OCI-LY1 (cell line): ENCODE results near the gene MYOF.

Source experiments
- H2AFZ ChIP-seq: fragments of 200-600 bp; sonication (generic), shearing (Covaris generic); 2 replicates; pipeline ENCODE4 v1.6.0; 2014; ENCODE audit warnings: antibody characterized with exemption, mild to moderate bottlenecking, low read length
- H3F3A ChIP-seq: fragments of 200-600 bp; sonication (generic), shearing (Covaris generic); 2 replicates; pipeline ENCODE4 v1.6.0; 2014; ENCODE audit warnings: mild to moderate bottlenecking, antibody characterized with exemption, low read length, moderate library complexity; ENCODE audit not compliant: insufficient read depth
- H3K27ac ChIP-seq: fragments of 200-600 bp; sonication (generic); 2 replicates; pipeline ENCODE4 v1.5.1; 2014; ENCODE audit warnings: low read length, mixed run types, mild to moderate bottlenecking, low read depth; ENCODE audit not compliant: poor library complexity, severe bottlenecking
- H3K27me3 ChIP-seq: fragments of 200-600 bp; sonication (generic); 2 replicates; pipeline ENCODE4 v1.6.0; 2014; ENCODE audit warnings: antibody characterized with exemption, mild to moderate bottlenecking, low read length, moderate library complexity; ENCODE audit not compliant: insufficient read depth
- H3K36me3 ChIP-seq: fragments of 200-600 bp; sonication (generic); 2 replicates; pipeline ENCODE4 v1.6.1; 2014; ENCODE audit warnings: mild to moderate bottlenecking, antibody characterized with exemption, low read length, moderate library complexity, mixed read lengths; ENCODE audit not compliant: insufficient read depth
- H3K4me1 ChIP-seq: fragments of 200-600 bp; sonication (generic); 2 replicates; pipeline ENCODE4 v1.5.1; 2014; ENCODE audit warnings: mild to moderate bottlenecking, low read length, moderate library complexity; ENCODE audit not compliant: insufficient read depth, severe bottlenecking
- H3K4me2 ChIP-seq: fragments of 200-600 bp; sonication (generic), shearing (Covaris generic); 2 replicates; pipeline ENCODE4 v1.6.1; 2014; ENCODE audit warnings: low read length
- H3K4me3 ChIP-seq: fragments of 200-600 bp; sonication (generic); 2 replicates; pipeline ENCODE4 v1.5.1; 2014; ENCODE audit warnings: low read length, low read depth, mild to moderate bottlenecking, mixed read lengths; ENCODE audit not compliant: poor library complexity, severe bottlenecking
- H3K79me2 ChIP-seq: fragments of 200-600 bp; shearing (Covaris generic); 2 replicates; pipeline ENCODE4 v1.6.1; 2016; ENCODE audit warnings: mixed run types, low read length, mixed read lengths; ENCODE audit not compliant: insufficient read depth
- H3K9ac ChIP-seq: fragments of 200-600 bp; sonication (generic), shearing (Covaris generic); 2 replicates; pipeline ENCODE4 v1.6.1; 2014; ENCODE audit warnings: mild to moderate bottlenecking, low read length, mixed read lengths
- H3K9me2 ChIP-seq: fragments of 200-600 bp; sonication (generic), shearing (Covaris generic); 2 replicates; pipeline ENCODE4 v1.6.1; 2014; ENCODE audit warnings: low read depth, mild to moderate bottlenecking, low read length, mixed read lengths
- H3K9me3 ChIP-seq: fragments of 200-600 bp; shearing (Covaris generic); 2 replicates; pipeline ENCODE4 v1.6.1; 2014; ENCODE audit warnings: low read length, mixed read lengths
- H4K20me1 ChIP-seq: fragments of 200-600 bp; sonication (generic), shearing (Covaris generic); 2 replicates; pipeline ENCODE4 v1.6.0; 2016; ENCODE audit warnings: mild to moderate bottlenecking, low read length; ENCODE audit not compliant: insufficient read depth
- EZH2 ChIP-seq: fragments of 200-600 bp; sonication (generic), shearing (Covaris generic); IDR thresholded peaks from 2 replicates; pipeline ENCODE4 v1.8.0; 2017; ENCODE audit warnings: borderline replicate concordance, mixed run types, mild to moderate bottlenecking, antibody characterized with exemption, low read length, moderate library complexity, mixed read lengths
- TF ChIP-seq, protein P1 (sequence below): fragments of 200-600 bp; sonication (generic), shearing (Covaris generic); IDR thresholded peaks from 2 replicates; pipeline ENCODE4 v1.5.1; 2017; ENCODE audit warnings: mild to moderate bottlenecking, antibody characterized with exemption, low read length, moderate library complexity, mixed read lengths

The MYOF gene

GRCh38 chr10:93452143-93452542 lies 30.0 kb downstream of the MYOF start:
- Histone ChIP-seq H3K4me3 (no peak overlapping the region), H3K4me2 (no peak overlapping the region), H3F3A (no peaks in the 10 kb centered on the region), H3K9me3 (no peaks in the 10 kb centered on the region), H2AFZ (no peak overlapping the region), H3K4me1 (no peaks in the 10 kb centered on the region), H4K20me1 (no peaks in the 10 kb centered on the region), H3K79me2 (no peaks in the 10 kb centered on the region), H3K27me3 (no peaks in the 10 kb centered on the region), H3K36me3 (no peaks in the 10 kb centered on the region), H3K9me2 (no peaks in the 10 kb centered on the region), H3K27ac (no peak overlapping the region), H3K9ac (no peak overlapping the region)
- TF ChIP-seq, protein P1, sequence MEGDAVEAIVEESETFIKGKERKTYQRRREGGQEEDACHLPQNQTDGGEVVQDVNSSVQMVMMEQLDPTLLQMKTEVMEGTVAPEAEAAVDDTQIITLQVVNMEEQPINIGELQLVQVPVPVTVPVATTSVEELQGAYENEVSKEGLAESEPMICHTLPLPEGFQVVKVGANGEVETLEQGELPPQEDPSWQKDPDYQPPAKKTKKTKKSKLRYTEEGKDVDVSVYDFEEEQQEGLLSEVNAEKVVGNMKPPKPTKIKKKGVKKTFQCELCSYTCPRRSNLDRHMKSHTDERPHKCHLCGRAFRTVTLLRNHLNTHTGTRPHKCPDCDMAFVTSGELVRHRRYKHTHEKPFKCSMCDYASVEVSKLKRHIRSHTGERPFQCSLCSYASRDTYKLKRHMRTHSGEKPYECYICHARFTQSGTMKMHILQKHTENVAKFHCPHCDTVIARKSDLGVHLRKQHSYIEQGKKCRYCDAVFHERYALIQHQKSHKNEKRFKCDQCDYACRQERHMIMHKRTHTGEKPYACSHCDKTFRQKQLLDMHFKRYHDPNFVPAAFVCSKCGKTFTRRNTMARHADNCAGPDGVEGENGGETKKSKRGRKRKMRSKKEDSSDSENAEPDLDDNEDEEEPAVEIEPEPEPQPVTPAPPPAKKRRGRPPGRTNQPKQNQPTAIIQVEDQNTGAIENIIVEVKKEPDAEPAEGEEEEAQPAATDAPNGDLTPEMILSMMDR: no peak
- no peak for TF ChIP-seq EZH2

GRCh38 chr10:93451244-93451947 lies 30.7 kb downstream of the MYOF start:
- Histone ChIP-seq H3K9me3 (no peaks in the 10 kb centered on the region), H3K4me2 (no peak overlapping the region), H4K20me1 (no peaks in the 10 kb centered on the region), H3K36me3 (no peaks in the 10 kb centered on the region), H3K4me1 (no peaks in the 10 kb centered on the region), H3F3A (no peaks in the 10 kb centered on the region), H3K79me2 (no peaks in the 10 kb centered on the region), H3K27ac (no peak overlapping the region), H3K9me2 (no peaks in the 10 kb centered on the region), H2AFZ (no peak overlapping the region), H3K4me3 (no peak overlapping the region), H3K9ac (no peak overlapping the region), H3K27me3 (no peaks in the 10 kb centered on the region)
- TF ChIP-seq, protein P1: no peak
- TF ChIP-seq EZH2: no peak

DNA sequence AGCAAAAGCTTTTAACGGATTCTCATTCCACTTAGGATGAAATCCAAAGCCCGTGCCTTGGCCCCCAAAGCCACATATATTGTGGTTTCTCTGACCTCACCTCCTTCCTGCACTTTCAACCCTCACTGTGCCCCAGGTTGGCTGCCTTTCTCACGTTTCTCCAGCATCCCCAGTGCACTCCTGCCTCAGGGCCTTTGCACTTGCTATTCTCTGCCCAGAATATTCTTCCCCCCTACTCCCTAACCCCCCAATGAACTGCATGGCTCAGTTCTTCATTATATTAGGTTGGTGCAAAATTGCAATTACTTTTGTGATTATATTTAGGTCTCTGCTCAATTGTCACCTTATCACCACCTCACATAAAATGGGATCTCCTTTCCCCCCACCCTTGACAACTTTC lies 34.2 kb downstream of the MYOF start:
- Histone ChIP-seq H3K9me2 (no peaks in the 10 kb centered on the region), H3K79me2 (no peaks in the 10 kb centered on the region), H3K9me3 (no peaks in the 10 kb centered on the region), H3K4me1 (no peaks in the 10 kb centered on the region), H3K4me3 (no peak overlapping the region), H3K27me3 (no peaks in the 10 kb centered on the region), H3K36me3 (no peaks in the 10 kb centered on the region), H3K4me2 (no peak overlapping the region), H3F3A (no peaks in the 10 kb centered on the region), H3K27ac (no peak overlapping the region), H4K20me1 (no peaks in the 10 kb centered on the region), H2AFZ (no peak overlapping the region), H3K9ac (no peak overlapping the region)
- TF ChIP-seq, protein P1: no peak
- no peak for TF ChIP-seq EZH2
